A673 (cell line): Measurements from ENCODE around the gene TRAPPC6A. TPM values are rescaled to one million over a fixed set of nuclear protein-coding genes. Genes with fewer than 3 reads are reported as not detected.

Source experiments
- BruUV-seq: library from RNA; stranded (reverse); fragments of 400-500 nt; replicated peaks from 2 replicates; lab custom pipeline; 2021; lab: Mats Ljungman, UMichigan
- CTCF ChIA-PET: fragments of 300-600 bp; sonication (Branson Sonifier 250); formaldehyde crosslinking; loops from one replicate; lab custom pipeline; 2022; ENCODE audit warnings: antibody characterized with exemption; lab: Charles Lee
- POLR2A ChIA-PET: fragments of 300-600 bp; sonication (Branson Sonifier 250); formaldehyde crosslinking; loops from one replicate; lab custom pipeline; 2022; ENCODE audit warnings: antibody characterized with exemption; ENCODE audit not compliant: low non-redundant PET; lab: Charles Lee
- DNase-seq: peaks from one replicate; pipeline ENCODE4 v3.0.0-alpha.2; 2015; ENCODE audit warnings: low spot score
- H3K27ac ChIP-seq: fragments of 200-600 bp; sonication (generic); 2 replicates; pipeline ENCODE4 v1.5.1; 2016; ENCODE audit warnings: mixed run types, low read depth, mild to moderate bottlenecking, mixed read lengths, antibody characterized with exemption, low read length; ENCODE audit not compliant: poor library complexity, severe bottlenecking
- H3K27me3 ChIP-seq: fragments of 200-600 bp; sonication (generic); replicated peaks from 2 replicates; pipeline ENCODE4 v1.6.1; 2017; ENCODE audit warnings: mixed run types, low read depth, mild to moderate bottlenecking, mixed read lengths, antibody characterized with exemption, low read length; ENCODE audit not compliant: insufficient read depth, poor library complexity
- H3K36me3 ChIP-seq: fragments of 200-600 bp; sonication (generic); 2 replicates; pipeline ENCODE4 v1.6.1; 2016; ENCODE audit warnings: mixed run types, mild to moderate bottlenecking, mixed read lengths, antibody characterized with exemption, low read length; ENCODE audit not compliant: insufficient read depth, poor library complexity, severe bottlenecking
- H3K4me1 ChIP-seq: fragments of 200-600 bp; sonication (generic); 2 replicates; pipeline ENCODE4 v1.6.1; 2017; ENCODE audit warnings: mixed run types, mild to moderate bottlenecking, mixed read lengths, antibody characterized with exemption, low read length; ENCODE audit not compliant: insufficient read depth, poor library complexity, severe bottlenecking
- H3K4me3 ChIP-seq: fragments of 200-600 bp; sonication (generic); 2 replicates; pipeline ENCODE4 v1.5.1; 2016; ENCODE audit warnings: low read depth, mixed run types, mild to moderate bottlenecking, mixed read lengths, low read length; ENCODE audit not compliant: poor library complexity, severe bottlenecking
- H3K9me3 ChIP-seq: fragments of 200-600 bp; sonication (generic); 2 replicates; pipeline ENCODE4 v1.6.1; 2016; ENCODE audit warnings: mixed run types, low read depth, mild to moderate bottlenecking, mixed read lengths, antibody characterized with exemption, low read length; ENCODE audit not compliant: poor library complexity, severe bottlenecking
- CTCF ChIP-seq: fragments of 300-800, 200-600 bp; sonication (generic); conservative IDR thresholded peaks from 2 replicates; pipeline ENCODE4 v1.5.1; 2017; ENCODE audit warnings: low read depth, mild to moderate bottlenecking, antibody characterized with exemption, low read length, moderate library complexity, mixed read lengths
- EZH2 ChIP-seq: fragments of 200-600 bp; sonication (generic); IDR thresholded peaks from 2 replicates; pipeline ENCODE4 v1.6.1; 2017; ENCODE audit warnings: borderline replicate concordance, low read depth, mild to moderate bottlenecking, mixed read lengths, antibody characterized with exemption, low read length; ENCODE audit not compliant: poor library complexity, severe bottlenecking
- intact Hi-C: fragments of 100-400 bp; cut with micrococcal nuclease; formaldehyde crosslinking; loops from one replicate; pipeline ENCODE4 v1.10.0; 2022; ENCODE audit not compliant: unreplicated experiment
- total RNA-seq: library from RNA; stranded (reverse); gene quantifications from 2 replicates; pipeline ENCODE4 v1.2.3, GENCODE V29; 2021

The TRAPPC6A gene
- total RNA-seq, 1 experiment from 2014 or later = 5.8 TPM

GRCh38 chr19:45217957-45218334 is 39.9 kb upstream of the TRAPPC6A start:
- DNase-seq = no peak
- no TSS peak for BruUV-seq
- Histone ChIP-seq H3K36me3 (no peaks in the 10 kb centered on the region), H3K27ac (no peak overlapping the region), H3K4me3 (no peak overlapping the region), H3K4me1 (no peaks in the 10 kb centered on the region), H3K27me3 (peaks cover 71% of the 10 kb centered on the region), H3K9me3 (no peaks in the 10 kb centered on the region)
- intact Hi-C loops = no loop called here
- ChIA-PET POLR2A (no interaction called here), CTCF (no interaction called here)
- TF ChIP-seq EZH2 = no peak
- no peak for TF ChIP-seq CTCF

DNA sequence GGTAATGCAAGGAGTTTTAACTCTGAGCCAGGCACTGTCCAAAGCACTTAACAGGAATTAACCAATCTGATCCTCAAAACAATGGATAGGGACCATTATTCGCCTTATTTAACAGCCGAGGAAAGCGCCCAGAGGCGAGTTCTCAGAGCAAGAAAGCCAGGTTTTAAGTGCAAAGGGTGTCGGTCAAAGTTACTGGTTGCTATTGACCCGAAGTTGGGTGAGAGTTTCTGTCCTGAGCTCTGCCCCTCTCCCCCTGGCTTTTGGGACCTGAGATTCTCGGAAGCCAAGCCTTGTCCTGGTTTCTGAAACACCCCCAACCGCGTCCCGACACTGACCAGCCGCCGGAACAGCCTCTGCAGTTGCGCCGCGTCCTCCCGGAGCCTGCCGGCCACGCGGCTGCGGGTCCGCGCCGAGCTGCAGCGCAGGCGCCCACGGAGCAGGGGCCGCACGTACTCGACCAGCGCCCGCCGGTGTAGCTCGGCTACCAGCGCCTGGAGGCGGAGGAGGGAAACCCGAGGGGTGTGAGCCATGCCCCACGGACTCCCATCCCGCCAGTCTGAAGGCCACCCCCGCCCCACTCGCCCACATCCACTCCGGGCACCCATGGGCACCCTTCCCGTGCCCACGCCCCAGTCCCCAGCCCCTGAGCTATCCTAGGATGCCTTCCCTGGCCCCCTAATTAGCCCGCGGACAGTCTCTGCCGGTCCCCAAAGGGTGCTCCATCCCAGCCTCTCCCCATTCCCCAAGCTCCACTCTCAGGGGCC is 39.3 kb upstream of the TRAPPC6A start:
- ChIA-PET POLR2A (no interaction called here), CTCF (no interaction called here)
- Histone ChIP-seq H3K27ac (no peak overlapping the region), H3K27me3 (peaks cover 71% of the 10 kb centered on the region), H3K4me3 (no peak overlapping the region), H3K4me1 (no peaks in the 10 kb centered on the region), H3K9me3 (no peaks in the 10 kb centered on the region), H3K36me3 (no peaks in the 10 kb centered on the region)
- BruUV-seq = no TSS peak
- intact Hi-C loops = no loop called here
- no peak for TF ChIP-seq CTCF
- peak; percentile 92 for TF ChIP-seq EZH2
- DNase-seq = no peak

DNA sequence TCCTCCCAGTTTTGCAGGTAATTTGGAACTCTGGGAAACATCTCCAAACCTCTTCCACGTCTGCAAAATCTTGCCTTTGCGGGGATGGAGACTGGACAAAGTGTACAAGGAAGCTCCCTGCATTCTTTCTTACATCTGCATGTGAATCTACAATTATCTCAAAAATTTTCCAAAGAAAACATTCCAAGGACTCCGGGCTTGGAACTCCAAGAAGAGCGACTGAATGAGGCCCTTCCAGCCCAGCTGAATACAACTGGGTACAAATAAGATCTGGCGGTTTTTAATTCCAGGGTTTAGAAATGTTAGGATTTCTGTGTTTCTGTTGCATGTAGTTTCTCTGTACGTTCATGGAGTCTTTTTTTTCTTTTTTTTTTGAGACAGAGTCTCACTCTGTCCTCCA is 38.6 kb upstream of the TRAPPC6A start:
- no peaks in the 10 kb centered on the region for H3K9me3 ChIP-seq
- H3K4me3 ChIP-seq = no peak overlapping the region
- H3K4me1 ChIP-seq = no peaks in the 10 kb centered on the region
- peaks cover 71% of the 10 kb centered on the region for H3K27me3 ChIP-seq
- H3K27ac ChIP-seq = no peak overlapping the region
- TF ChIP-seq EZH2 = no peak
- no peak for TF ChIP-seq CTCF
- intact Hi-C loops = no loop called here
- DNase-seq = no peak
- CTCF ChIA-PET = no interaction called here
- no peaks in the 10 kb centered on the region for H3K36me3 ChIP-seq
- BruUV-seq = no TSS peak
- POLR2A ChIA-PET = no interaction called here
